ENCODE results near the gene KAT14. TPM values are rescaled to one million over a fixed set of nuclear protein-coding genes. Genes with fewer than 3 reads are reported as not detected.
"Not testable (repeated sequence)": the region's sequence is repeated elsewhere in the genome, so short reads cannot be mapped to it uniquely, and the experiment has no call there.

Gene KAT14
- total RNA-seq, 4 donors from 2014 or later = 20.0 to 27.2 (median 22.0) TPM

GRCh38 chr20:18190338-18191233 is 52.9 kb downstream of the KAT14 start:
- no peak overlapping the region for H3K27ac ChIP-seq
- TF ChIP-seq POLR2A (IDR thresholded peaks at IDR 0.05) = no peak
- TF ChIP-seq, protein P1, sequence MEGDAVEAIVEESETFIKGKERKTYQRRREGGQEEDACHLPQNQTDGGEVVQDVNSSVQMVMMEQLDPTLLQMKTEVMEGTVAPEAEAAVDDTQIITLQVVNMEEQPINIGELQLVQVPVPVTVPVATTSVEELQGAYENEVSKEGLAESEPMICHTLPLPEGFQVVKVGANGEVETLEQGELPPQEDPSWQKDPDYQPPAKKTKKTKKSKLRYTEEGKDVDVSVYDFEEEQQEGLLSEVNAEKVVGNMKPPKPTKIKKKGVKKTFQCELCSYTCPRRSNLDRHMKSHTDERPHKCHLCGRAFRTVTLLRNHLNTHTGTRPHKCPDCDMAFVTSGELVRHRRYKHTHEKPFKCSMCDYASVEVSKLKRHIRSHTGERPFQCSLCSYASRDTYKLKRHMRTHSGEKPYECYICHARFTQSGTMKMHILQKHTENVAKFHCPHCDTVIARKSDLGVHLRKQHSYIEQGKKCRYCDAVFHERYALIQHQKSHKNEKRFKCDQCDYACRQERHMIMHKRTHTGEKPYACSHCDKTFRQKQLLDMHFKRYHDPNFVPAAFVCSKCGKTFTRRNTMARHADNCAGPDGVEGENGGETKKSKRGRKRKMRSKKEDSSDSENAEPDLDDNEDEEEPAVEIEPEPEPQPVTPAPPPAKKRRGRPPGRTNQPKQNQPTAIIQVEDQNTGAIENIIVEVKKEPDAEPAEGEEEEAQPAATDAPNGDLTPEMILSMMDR (IDR thresholded peaks at IDR 0.05) = no peak

GRCh38 chr20:18191306-18191705 is 53.6 kb downstream of the KAT14 start:
- DNase-seq = no peak
- peaks cover 0 to 33% (median 0%) of the 10 kb centered on the region in 3 donors for H3K36me3 ChIP-seq
- no peaks in the 10 kb centered on the region for H3K27me3 ChIP-seq
- H3K4me1 ChIP-seq = no peaks in the 10 kb centered on the region
- TF ChIP-seq, protein P1 (IDR thresholded peaks at IDR 0.05) = no peak
- TF ChIP-seq POLR2A (IDR thresholded peaks at IDR 0.05) = no peak
- no peak overlapping the region for H3K27ac ChIP-seq
- H3K9me3 ChIP-seq = no peaks in the 10 kb centered on the region
- H3K4me3 ChIP-seq = no peak overlapping the region

More at GRCh38 chr20:18190338-18191233, 52.9 kb downstream of the KAT14 start:
- no peaks in the 10 kb centered on the region for H3K27me3 ChIP-seq
- peaks cover 0 to 40% (median 0%) of the 10 kb centered on the region in 3 donors for H3K36me3 ChIP-seq
- no peaks in the 10 kb centered on the region for H3K9me3 ChIP-seq
- H3K4me1 ChIP-seq = no peaks in the 10 kb centered on the region
- DNase-seq = no peak
- no peak overlapping the region for H3K4me3 ChIP-seq

DNA sequence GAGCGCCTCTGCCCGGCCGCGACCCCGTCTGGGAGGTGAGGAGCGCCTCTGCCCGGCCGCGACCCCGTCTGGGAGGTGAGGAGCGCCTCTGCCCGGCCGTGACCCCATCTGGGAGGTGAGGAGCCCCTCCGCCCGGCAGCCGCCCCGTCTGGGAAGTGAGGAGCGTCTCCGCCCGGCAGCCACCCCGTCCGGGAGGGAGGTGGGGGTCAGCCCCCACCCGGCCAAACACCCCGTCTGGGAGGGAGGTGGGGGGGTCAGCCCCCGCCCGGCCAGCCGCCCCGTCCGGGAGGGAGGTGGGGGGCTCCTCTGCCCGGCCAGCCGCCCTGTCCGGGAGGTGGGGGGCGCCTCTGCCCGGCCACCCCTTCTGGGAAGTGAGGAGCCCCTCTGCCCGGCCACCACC is 56.8 kb downstream of the KAT14 start:
- H3K4me1 ChIP-seq, H3K27me3 ChIP-seq, H3K4me3 ChIP-seq, DNase-seq, H3K9me3 ChIP-seq, H3K36me3 ChIP-seq, H3K27ac ChIP-seq: not testable (repeated sequence)

DNA sequence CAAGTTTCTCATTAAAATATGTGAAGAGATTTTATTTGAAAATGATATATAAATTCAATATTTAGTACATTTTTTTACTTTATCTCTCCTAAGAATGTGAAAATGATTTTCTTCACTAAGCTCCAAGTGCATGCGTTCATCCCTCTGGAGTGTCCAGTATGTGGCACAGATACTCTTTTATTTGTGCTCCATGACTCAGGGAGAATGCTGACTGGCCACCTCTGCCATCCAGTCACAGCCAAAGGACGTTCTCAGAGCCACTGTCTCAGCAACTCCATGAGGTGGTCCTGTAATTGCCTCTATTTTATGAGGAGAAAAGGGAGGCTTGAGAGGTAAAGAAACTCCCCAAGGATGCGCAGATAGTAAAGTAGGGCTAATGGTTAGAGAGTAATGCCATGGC is 58.3 kb downstream of the KAT14 start:
- no peak for DNase-seq
- Histone ChIP-seq H3K9me3 (no peaks in the 10 kb centered on the region), H3K4me3 (no peak overlapping the region), H3K36me3 (no peaks in the 10 kb centered on the region), H3K27ac (no peak overlapping the region), H3K27me3 (no peaks in the 10 kb centered on the region), H3K4me1 (no peaks in the 10 kb centered on the region)
- no peak for TF ChIP-seq POLR2A (IDR thresholded peaks at IDR 0.05)
- TF ChIP-seq, protein P1 (IDR thresholded peaks at IDR 0.05) = no peak

- no peak for DNase-seq
Measured at GRCh38 chr20:18197382-18198070, 59.9 kb downstream of the KAT14 start.

More at GRCh38 chr20:18197382-18198070, 59.9 kb downstream of the KAT14 start:
- Histone ChIP-seq H3K36me3 (no peaks in the 10 kb centered on the region), H3K27me3 (no peaks in the 10 kb centered on the region), H3K4me1 (no peaks in the 10 kb centered on the region), H3K9me3 (peaks cover 0 to 3% (median 0%) of the 10 kb centered on the region in 4 donors), H3K4me3 (no peak overlapping the region), H3K27ac (no peak overlapping the region)
- TF ChIP-seq POLR2A (IDR thresholded peaks at IDR 0.05) = no peak
- TF ChIP-seq, protein P1 (IDR thresholded peaks at IDR 0.05) = no peak
